ENCODE data around the gene BCAM. TPM values are rescaled to one million over a fixed set of nuclear protein-coding genes. Genes with fewer than 3 reads are reported as not detected.
"Not testable (repeated sequence)": the region's sequence is repeated elsewhere in the genome, so short reads cannot be mapped to it uniquely, and the experiment has no call there.

Gene BCAM
- total RNA-seq: 57.0 and 78.9 TPM in 2 replicates

- DNase-seq (ENCODE audit: extremely low read depth, low read depth, low spot score): no peak
These were observed at the start of gene BCAM for GRCh38 chr19:44808463-44809371. Gene BCAM, plus strand, starts transcription at chr19:44809103. Its CDS starts 22 bp downstream, at chr19:44809125.

- no peak for DNase-seq (ENCODE audit: extremely low read depth, low read depth, low spot score)
These were observed 46.9 kb upstream of the BCAM start for GRCh38 chr19:44762038-44762437.

- no peak for DNase-seq (ENCODE audit: extremely low read depth, low read depth, low spot score)
These were observed 43.6 kb upstream of the BCAM start for GRCh38 chr19:44765033-44765948.

GRCh38 chr19:44765949-44766335 is 43.0 kb upstream of the BCAM start:
- DNase-seq (ENCODE audit: extremely low read depth, low read depth, low spot score): no peak

GRCh38 chr19:44767295-44768180 is 41.4 kb upstream of the BCAM start:
- DNase-seq (ENCODE audit: extremely low read depth, low read depth, low spot score): no peak

- DNase-seq (ENCODE audit: extremely low read depth, low read depth, low spot score): peak; percentile 94
These were observed 38.2 kb upstream of the BCAM start for GRCh38 chr19:44770550-44771257.

- not testable (repeated sequence) for DNase-seq (ENCODE audit: extremely low read depth, low read depth, low spot score)
These were observed 36.8 kb upstream of the BCAM start for GRCh38 chr19:44772144-44772543.

GRCh38 chr19:44772959-44773358 is 35.9 kb upstream of the BCAM start:
- DNase-seq (ENCODE audit: extremely low read depth, low read depth, low spot score): no peak

GRCh38 chr19:44775676-44776240 is 33.1 kb upstream of the BCAM start:
- no peak for DNase-seq (ENCODE audit: extremely low read depth, low read depth, low spot score)

GRCh38 chr19:44776402-44777096 is 32.4 kb upstream of the BCAM start:
- DNase-seq (ENCODE audit: extremely low read depth, low read depth, low spot score): no peak

GRCh38 chr19:44777715-44778347 is 31.1 kb upstream of the BCAM start, which contains the start of gene CBLC:
Gene CBLC, plus strand, starts transcription at chr19:44777890. Its CDS starts 42 bp downstream, at chr19:44777932.
- no peak for DNase-seq (ENCODE audit: extremely low read depth, low read depth, low spot score)

GRCh38 chr19:44779150-44779549 is 29.8 kb upstream of the BCAM start:
- DNase-seq (ENCODE audit: extremely low read depth, low read depth, low spot score): no peak

GRCh38 chr19:44781694-44782093 is 27.2 kb upstream of the BCAM start:
- DNase-seq (ENCODE audit: extremely low read depth, low read depth, low spot score): not testable (repeated sequence)

- no peak for DNase-seq (ENCODE audit: extremely low read depth, low read depth, low spot score)
These were observed 26.2 kb upstream of the BCAM start for GRCh38 chr19:44782729-44783128.

GRCh38 chr19:44783545-44783944 is 25.4 kb upstream of the BCAM start:
- DNase-seq (ENCODE audit: extremely low read depth, low read depth, low spot score): no peak

GRCh38 chr19:44785271-44785670 is 23.6 kb upstream of the BCAM start:
- DNase-seq (ENCODE audit: extremely low read depth, low read depth, low spot score): no peak

GRCh38 chr19:44785993-44786392 is 22.9 kb upstream of the BCAM start:
- no peak for DNase-seq (ENCODE audit: extremely low read depth, low read depth, low spot score)

GRCh38 chr19:44788971-44789370 is 19.9 kb upstream of the BCAM start:
- DNase-seq (ENCODE audit: extremely low read depth, low read depth, low spot score): no peak
